ENCODE data around the gene CNDP1. TPM values are rescaled to one million over a fixed set of nuclear protein-coding genes. Genes with fewer than 3 reads are reported as not detected.

Gene CNDP1
- total RNA-seq, 1 experiment from 2014 or later, result not detected

GRCh38 chr18:74526488-74526887 is 7.8 kb upstream of the CNDP1 start:
- DNase-seq (ENCODE audit: unreplicated experiment), result no peak
- BruUV-seq (replicated peaks), result no TSS peak
- Mint-ChIP-seq H3K4me1 (ENCODE audit: insufficient read depth, unreplicated experiment) (no peaks in the 10 kb centered on the region), H3K36me3 (ENCODE audit: insufficient read depth, unreplicated experiment) (no peaks in the 10 kb centered on the region), H3K27me3 (ENCODE audit: insufficient read depth, unreplicated experiment) (peaks cover 39% of the 10 kb centered on the region), H3K9me3 (ENCODE audit: unreplicated experiment) (no peaks in the 10 kb centered on the region), H3K27ac (ENCODE audit: low read depth, unreplicated experiment) (no peak overlapping the region), H3K4me3 (ENCODE audit: unreplicated experiment) (no peak overlapping the region)
- POLR2A ChIA-PET, result interaction anchor here (0.7 to 1.1 kb wide), 2 partner anchors 31 to 240 kb away, joined by 3 read pairs; partner anchors contain the start of gene CNDP2
- CTCF ChIA-PET, result no interaction called here
- intact Hi-C loops (cut with micrococcal nuclease), result no loop called here
- no peak for TF ChIP-seq CTCF (IDR thresholded peaks at IDR 0.05; ENCODE audit: unreplicated experiment)

- Mint-ChIP-seq H3K27me3 (ENCODE audit: insufficient read depth, unreplicated experiment) (peaks cover 39% of the 10 kb centered on the region), H3K4me3 (ENCODE audit: unreplicated experiment) (no peak overlapping the region), H3K9me3 (ENCODE audit: unreplicated experiment) (no peaks in the 10 kb centered on the region), H3K27ac (ENCODE audit: low read depth, unreplicated experiment) (no peak overlapping the region), H3K4me1 (ENCODE audit: insufficient read depth, unreplicated experiment) (no peaks in the 10 kb centered on the region), H3K36me3 (ENCODE audit: insufficient read depth, unreplicated experiment) (no peaks in the 10 kb centered on the region)
- BruUV-seq (replicated peaks), result no TSS peak
- POLR2A ChIA-PET, result no interaction called here
- no peak for TF ChIP-seq CTCF (IDR thresholded peaks at IDR 0.05; ENCODE audit: unreplicated experiment)
- no peak for DNase-seq (ENCODE audit: unreplicated experiment)
- CTCF ChIA-PET, result no interaction called here
- intact Hi-C loops (cut with micrococcal nuclease), result no loop called here
Observed at GRCh38 chr18:74528478-74528877, 5.8 kb upstream of the CNDP1 start.

GRCh38 chr18:74528913-74529312 is 5.4 kb upstream of the CNDP1 start:
- intact Hi-C loops (cut with micrococcal nuclease), result no loop called here
- no peak for TF ChIP-seq CTCF (IDR thresholded peaks at IDR 0.05; ENCODE audit: unreplicated experiment)
- no peak for DNase-seq (ENCODE audit: unreplicated experiment)
- BruUV-seq (replicated peaks), result no TSS peak
- no peak overlapping the region for H3K4me3 Mint-ChIP-seq (ENCODE audit: unreplicated experiment)
- CTCF ChIA-PET, result no interaction called here
- no peaks in the 10 kb centered on the region for H3K36me3 Mint-ChIP-seq (ENCODE audit: insufficient read depth, unreplicated experiment)
- H3K4me1 Mint-ChIP-seq (ENCODE audit: insufficient read depth, unreplicated experiment), result no peaks in the 10 kb centered on the region
- peaks cover 39% of the 10 kb centered on the region for H3K27me3 Mint-ChIP-seq (ENCODE audit: insufficient read depth, unreplicated experiment)
- POLR2A ChIA-PET, result no interaction called here
- no peak overlapping the region for H3K27ac Mint-ChIP-seq (ENCODE audit: low read depth, unreplicated experiment)
- no peaks in the 10 kb centered on the region for H3K9me3 Mint-ChIP-seq (ENCODE audit: unreplicated experiment)

- TF ChIP-seq CTCF (IDR thresholded peaks at IDR 0.05; ENCODE audit: unreplicated experiment), result no peak
- POLR2A ChIA-PET, result no interaction called here
- H3K27me3 Mint-ChIP-seq (ENCODE audit: insufficient read depth, unreplicated experiment), result peaks cover 39% of the 10 kb centered on the region
- no peaks in the 10 kb centered on the region for H3K9me3 Mint-ChIP-seq (ENCODE audit: unreplicated experiment)
- no peak overlapping the region for H3K4me3 Mint-ChIP-seq (ENCODE audit: unreplicated experiment)
- CTCF ChIA-PET, result no interaction called here
- H3K4me1 Mint-ChIP-seq (ENCODE audit: insufficient read depth, unreplicated experiment), result no peaks in the 10 kb centered on the region
- intact Hi-C loops (cut with micrococcal nuclease), result no loop called here
- no peak overlapping the region for H3K27ac Mint-ChIP-seq (ENCODE audit: low read depth, unreplicated experiment)
- no peaks in the 10 kb centered on the region for H3K36me3 Mint-ChIP-seq (ENCODE audit: insufficient read depth, unreplicated experiment)
- BruUV-seq (replicated peaks), result no TSS peak
- no peak for DNase-seq (ENCODE audit: unreplicated experiment)
Observed at GRCh38 chr18:74529378-74529777, 4.9 kb upstream of the CNDP1 start.

All from MCF 10A (cell line).